Astrocyte (in vitro differentiated cells and primary cell): ENCODE measurements around the gene SLC38A11. TPM values are rescaled to one million over a fixed set of nuclear protein-coding genes. Genes with fewer than 3 reads are reported as not detected.

Experiments
- DNase-seq: peaks from one replicate; pipeline ENCODE4 v3.0.0-alpha.2; 2010; ENCODE audit warnings: low read depth
- FAIRE-seq: peaks from 2 replicates; lab custom pipeline; 2011; peaks lifted over from hg19 to GRCh38; lab: Jason Lieb, UNC
- H2AFZ ChIP-seq: 2 replicates; pipeline ENCODE4 v1.6.0; 2012; ENCODE audit warnings: low read depth, low read length, inconsistent platforms
- H3K27ac ChIP-seq: 2 replicates; pipeline ENCODE4 v1.5.1; 2011; ENCODE audit warnings: low read depth, low read length, inconsistent platforms
- H3K27me3 ChIP-seq: 2 replicates; pipeline ENCODE4 v1.6.0; 2011; ENCODE audit warnings: low read length, inconsistent platforms; ENCODE audit not compliant: insufficient read depth
- H3K36me3 ChIP-seq: 2 replicates; pipeline ENCODE4 v1.5.1; 2011; ENCODE audit warnings: low read length, inconsistent platforms; ENCODE audit not compliant: insufficient read depth
- H3K4me1 ChIP-seq: 2 replicates; pipeline ENCODE4 v1.5.1; 2011; ENCODE audit warnings: low read length, inconsistent platforms; ENCODE audit not compliant: insufficient read depth
- H3K4me2 ChIP-seq: 2 replicates; pipeline ENCODE4 v1.6.0; 2012; ENCODE audit warnings: low read length, inconsistent platforms
- H3K4me3 ChIP-seq: 2 replicates; pipeline ENCODE4 v1.5.1; 2011; ENCODE audit warnings: low read depth, mild to moderate bottlenecking, low read length, inconsistent platforms; ENCODE audit not compliant: insufficient read depth
- H3K79me2 ChIP-seq: 2 replicates; pipeline ENCODE4 v1.6.0; 2012; ENCODE audit warnings: mild to moderate bottlenecking, low read length, inconsistent platforms; ENCODE audit not compliant: insufficient read depth
- H3K9ac ChIP-seq: 2 replicates; pipeline ENCODE4 v1.6.0; 2012; ENCODE audit warnings: mild to moderate bottlenecking, low read length, inconsistent platforms
- H3K9me3 ChIP-seq: 2 replicates; pipeline ENCODE4 v1.5.1; 2012; ENCODE audit warnings: low read depth, mild to moderate bottlenecking, low read length, inconsistent platforms; ENCODE audit not compliant: insufficient read depth
- H4K20me1 ChIP-seq: 2 replicates; pipeline ENCODE4 v1.6.0; 2012; ENCODE audit warnings: low read length, inconsistent platforms; ENCODE audit not compliant: insufficient read depth
- H3K27ac Mint-ChIP-seq: one replicate; pipeline ENCODE4 v1.8.0; 2021; ENCODE audit warnings: mild to moderate bottlenecking, mixed read lengths; ENCODE audit not compliant: unreplicated experiment
- H3K27me3 Mint-ChIP-seq: one replicate; pipeline ENCODE4 v1.8.0; 2021; ENCODE audit warnings: low read depth, mixed read lengths; ENCODE audit not compliant: unreplicated experiment
- H3K36me3 Mint-ChIP-seq: one replicate; pipeline ENCODE4 v1.8.0; 2021; ENCODE audit warnings: low read depth, mixed read lengths; ENCODE audit not compliant: unreplicated experiment
- H3K4me1 Mint-ChIP-seq: one replicate; pipeline ENCODE4 v1.8.0; 2021; ENCODE audit warnings: low read depth, mixed read lengths; ENCODE audit not compliant: unreplicated experiment
- H3K4me3 Mint-ChIP-seq: one replicate; pipeline ENCODE4 v1.8.0; 2021; ENCODE audit warnings: mild to moderate bottlenecking, moderate library complexity, mixed read lengths; ENCODE audit not compliant: unreplicated experiment
- H3K9me3 Mint-ChIP-seq: one replicate; pipeline ENCODE4 v1.8.0; 2021; ENCODE audit warnings: mild to moderate bottlenecking, mixed read lengths; ENCODE audit not compliant: unreplicated experiment
- CTCF ChIP-seq: IDR thresholded peaks from 2 replicates; pipeline ENCODE4 v1.5.1; 2011; ENCODE audit warnings: low read depth, mild to moderate bottlenecking, inconsistent platforms, low read length, moderate library complexity; ENCODE audit not compliant: insufficient read depth
- EZH2 ChIP-seq: IDR thresholded peaks from 2 replicates; pipeline ENCODE4 v1.6.1; 2012; ENCODE audit warnings: mild to moderate bottlenecking, low read length, inconsistent platforms; ENCODE audit not compliant: insufficient read depth
- total RNA-seq: library from RNA; stranded (reverse); gene quantifications from 2 replicates; pipeline ENCODE4 v1.2.1, GENCODE V29; 2021

The SLC38A11 gene
- total RNA-seq, 1 donor from 2014 or later: not detected

- Histone ChIP-seq H3K4me2 (no peak overlapping the region), H3K79me2 (no peaks in the 10 kb centered on the region), H3K36me3 (no peaks in the 10 kb centered on the region), H2AFZ (no peak overlapping the region), H3K27me3 (no peaks in the 10 kb centered on the region), H3K9ac (no peak overlapping the region), H3K27ac (no peak overlapping the region), H3K4me1 (no peaks in the 10 kb centered on the region), H3K4me3 (no peak overlapping the region), H4K20me1 (no peaks in the 10 kb centered on the region), H3K9me3 (no peaks in the 10 kb centered on the region)
- Mint-ChIP-seq H3K27ac (no peak overlapping the region), H3K4me1 (no peaks in the 10 kb centered on the region), H3K9me3 (no peaks in the 10 kb centered on the region), H3K4me3 (no peak overlapping the region), H3K36me3 (no peaks in the 10 kb centered on the region), H3K27me3 (no peaks in the 10 kb centered on the region)
- no peak for DNase-seq
- FAIRE-seq: no peak
- TF ChIP-seq EZH2: no peak
- TF ChIP-seq CTCF: no peak
Observed at GRCh38 chr2:164847981-164848741, 107.2 kb downstream of the SLC38A11 start.

DNA sequence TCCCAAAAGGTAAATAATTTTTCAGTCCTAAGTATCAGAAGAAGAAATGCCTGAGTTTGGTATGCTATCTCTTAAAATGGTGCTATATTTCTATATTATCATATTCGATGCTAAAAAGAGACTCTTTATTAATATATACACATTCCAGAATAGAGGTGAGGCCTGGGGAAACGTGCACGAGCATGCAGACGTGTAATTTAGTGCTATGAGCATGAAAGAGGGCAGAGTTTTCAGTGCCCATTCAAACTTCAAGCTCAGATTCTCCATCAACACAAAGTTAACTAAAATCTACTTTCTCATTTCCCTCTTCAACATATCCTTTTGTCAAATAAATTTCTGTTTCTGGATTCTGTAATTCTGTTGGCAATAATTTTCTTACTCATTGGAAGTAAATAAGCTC, 108.0 kb downstream of the SLC38A11 start:
- Histone ChIP-seq H3K27ac (no peak overlapping the region), H4K20me1 (no peaks in the 10 kb centered on the region), H3K9ac (no peak overlapping the region), H3K9me3 (no peaks in the 10 kb centered on the region), H3K4me2 (no peak overlapping the region), H3K4me3 (no peak overlapping the region), H3K36me3 (no peaks in the 10 kb centered on the region), H3K27me3 (no peaks in the 10 kb centered on the region), H2AFZ (no peak overlapping the region), H3K4me1 (peaks cover 3% of the 10 kb centered on the region), H3K79me2 (no peaks in the 10 kb centered on the region)
- no peaks in the 10 kb centered on the region for H3K9me3 Mint-ChIP-seq
- H3K27ac Mint-ChIP-seq: no peak overlapping the region
- no peaks in the 10 kb centered on the region for H3K4me1 Mint-ChIP-seq
- no peaks in the 10 kb centered on the region for H3K36me3 Mint-ChIP-seq
- no peak overlapping the region for H3K4me3 Mint-ChIP-seq
- DNase-seq: no peak
- no peaks in the 10 kb centered on the region for H3K27me3 Mint-ChIP-seq
- no peak for TF ChIP-seq EZH2
- TF ChIP-seq CTCF: no peak
- FAIRE-seq: no peak

DNA sequence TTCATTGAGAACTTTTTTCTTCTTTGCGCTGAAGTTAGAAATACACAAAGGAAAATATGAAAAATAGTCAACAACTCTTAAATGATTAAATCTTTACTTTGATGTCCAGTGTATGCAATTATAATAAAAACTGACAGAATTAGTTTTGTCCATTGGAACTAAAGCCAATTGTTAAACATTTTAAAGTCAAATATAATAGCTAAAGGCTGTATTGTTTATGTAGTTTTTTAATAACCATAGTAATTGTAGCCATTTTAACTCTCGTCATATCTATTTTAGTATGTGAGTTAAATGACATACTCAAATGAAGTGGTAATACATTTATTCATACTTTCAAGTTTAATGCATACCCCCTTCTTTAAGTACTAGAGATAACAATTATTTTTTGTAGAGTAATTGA, 109.0 kb downstream of the SLC38A11 start:
- H3K4me3 ChIP-seq: no peak overlapping the region
- H3K79me2 ChIP-seq: no peaks in the 10 kb centered on the region
- no peaks in the 10 kb centered on the region for H3K9me3 ChIP-seq
- no peaks in the 10 kb centered on the region for H3K36me3 Mint-ChIP-seq
- DNase-seq: no peak
- no peak overlapping the region for H3K27ac ChIP-seq
- H3K4me1 Mint-ChIP-seq: no peaks in the 10 kb centered on the region
- no peak overlapping the region for H2AFZ ChIP-seq
- H3K27me3 ChIP-seq: no peaks in the 10 kb centered on the region
- H3K27me3 Mint-ChIP-seq: no peaks in the 10 kb centered on the region
- H3K9me3 Mint-ChIP-seq: no peaks in the 10 kb centered on the region
- no peaks in the 10 kb centered on the region for H3K36me3 ChIP-seq
- no peak for FAIRE-seq
- no peak overlapping the region for H3K27ac Mint-ChIP-seq
- peaks cover 4% of the 10 kb centered on the region for H3K4me1 ChIP-seq
- H4K20me1 ChIP-seq: no peaks in the 10 kb centered on the region
- H3K4me3 Mint-ChIP-seq: no peak overlapping the region
- H3K9ac ChIP-seq: no peak overlapping the region
- H3K4me2 ChIP-seq: no peak overlapping the region
- TF ChIP-seq EZH2 (no peak), CTCF (no peak)
